Aorta (tissue), 5 donors: ENCODE measurements around the gene FRY. TPM values are rescaled to one million over a fixed set of nuclear protein-coding genes. Genes with fewer than 3 reads are reported as not detected.

Experiments used
- ATAC-seq: fragments of 200-7000 bp; cut with Tn5 transposase; one replicate; pipeline ENCODE4 v1.9.1; 2022; ENCODE audit warnings: moderate library complexity; ENCODE audit not compliant: low FRiP score
- DNase-seq, 2 donors: peaks; one replicate each; pipeline ENCODE4 v3.0.0-alpha.2; 2020
- H3K27ac ChIP-seq, 2 donors: one replicate each; pipeline ENCODE4 v1.5.1; 2013; ENCODE audit warnings: low read length in 2 of 2, mild to moderate bottlenecking in 2 of 2, moderate library complexity in 2 of 2, control low read depth in 1 of 2, inconsistent platforms in 1 of 2, low read depth in 1 of 2
- H3K27me3 ChIP-seq, 2 donors: one replicate each; pipeline ENCODE4 v1.6.1; 2013; ENCODE audit warnings: control low read depth in 1 of 2, low read length in 1 of 2, mild to moderate bottlenecking in 1 of 2, moderate library complexity in 1 of 2; ENCODE audit not compliant: insufficient read depth in 2 of 2, control insufficient read depth in 1 of 2
- H3K36me3 ChIP-seq, 2 donors: one replicate each; pipeline ENCODE4 v1.6.1; 2013; ENCODE audit warnings: control low read depth in 1 of 2, low read length in 1 of 2, mild to moderate bottlenecking in 1 of 2; ENCODE audit not compliant: insufficient read depth in 2 of 2, control insufficient read depth in 1 of 2
- H3K4me1 ChIP-seq, 2 donors: one replicate each; pipeline ENCODE4 v1.6.1; 2013; ENCODE audit warnings: low read length in 2 of 2, control low read depth in 1 of 2, mild to moderate bottlenecking in 1 of 2, moderate library complexity in 1 of 2; ENCODE audit not compliant: insufficient read depth in 2 of 2, control insufficient read depth in 1 of 2
- H3K4me3 ChIP-seq, 2 donors: one replicate each; pipeline ENCODE4 v1.5.1; 2013; ENCODE audit warnings: low read length in 2 of 2, control low read depth in 1 of 2, mild to moderate bottlenecking in 1 of 2
- H3K9me3 ChIP-seq: one replicate; pipeline ENCODE4 v1.6.1; 2013; ENCODE audit warnings: mild to moderate bottlenecking, low read length; ENCODE audit not compliant: control insufficient read depth
- WGBS, 2 donors: extraction: QIAGEN DNeasy Blood & Tissue Kit; methylation state at CpG; one replicate each; pipeline ENCODE4 v1.1.7; 2013; 5-methylcytosine and 5-hydroxymethylcytosine counted together
- intact Hi-C, 2 donors: fragments of 100-400 bp; cut with DNase I; formaldehyde crosslinking; loops; one replicate each; pipeline versions ENCODE4 v1.14.2 to v1.15.0; 2022
- polyA plus RNA-seq, 2 donors: library from polyadenylated mRNA; stranded (reverse); fragments of 200-250 nt; gene quantifications; one replicate each; pipeline ENCODE4 v1.2.3, GENCODE V29; 2013
- total RNA-seq, 2 donors: library from RNA; stranded (reverse); fragmentation: NEBNext Ultra II Directional; extraction: Animal tissue kit (Norgen Biotek cat#: 25700); gene quantifications; one replicate each; pipeline ENCODE4 v1.2.1, GENCODE V29; 2021
- donor health status: healthy with polysubstance abuse.
- donor health status: Bipolar disorder and iron deficiency.
- donor health status: DM: no; HTN: no; CAD: no.
- donor health status: DM: no; HTN: no; CAD: no.
- donor health status: DM: yes; HTN: yes; CAD: no.

Gene FRY
- total and polyA plus RNA-seq, 4 donors: 24.8 to 328 (median 95.0) TPM

DNA sequence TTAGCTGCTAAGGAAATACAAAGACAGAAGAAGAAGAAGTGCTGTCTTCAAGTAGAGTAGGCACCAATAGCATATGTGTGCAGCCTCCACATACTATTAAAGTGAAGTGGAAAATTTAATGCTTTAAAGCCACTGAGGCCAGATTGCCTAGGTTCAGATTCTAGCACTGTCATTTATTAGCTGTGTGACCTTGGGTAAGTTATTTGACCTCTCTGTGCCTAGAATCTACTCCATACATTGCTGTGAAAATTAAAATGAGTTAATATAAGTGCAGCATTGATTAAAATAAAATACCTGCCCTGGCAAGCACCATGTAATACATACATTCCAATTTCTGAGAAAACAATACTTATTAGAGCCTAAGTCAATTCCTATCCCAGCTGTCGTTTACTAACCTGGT lies 110.5 kb downstream of the FRY start:
- ATAC-seq (no peak), DNase-seq (no peak)
- 95 to 98% methylated on average over 1 of the region's 1 CpG for WGBS, 2 donors
- intact Hi-C loops: no loop called here
- Histone ChIP-seq H3K4me1 (peaks cover 0 to 6% of the 10 kb centered on the region in 2 donors), H3K4me3 (no peak overlapping the region), H3K27ac (no peak overlapping the region), H3K36me3 (no peaks in the 10 kb centered on the region), H3K9me3 (no peaks in the 10 kb centered on the region), H3K27me3 (no peaks in the 10 kb centered on the region)

DNA sequence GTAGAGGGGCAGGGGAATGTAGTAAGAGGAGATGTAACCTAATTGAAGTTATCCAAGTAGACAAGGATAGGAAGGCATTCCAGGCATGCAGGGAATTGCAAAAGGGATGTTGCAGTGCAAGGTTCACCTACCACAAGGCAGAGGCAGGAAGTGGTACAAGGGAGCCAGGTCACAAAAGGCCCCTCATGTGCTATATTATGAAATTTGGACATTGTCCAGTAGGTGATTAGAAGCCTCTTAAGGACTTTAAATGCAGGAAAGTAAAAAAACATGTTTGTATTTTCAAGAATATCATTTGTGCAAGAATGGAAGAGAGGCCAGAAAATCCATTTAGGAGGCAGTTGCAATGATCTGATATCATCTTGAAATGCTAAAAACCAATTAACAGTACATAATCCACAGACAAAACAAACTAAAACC lies 111.4 kb downstream of the FRY start:
- peaks cover 1 to 3% of the 10 kb centered on the region in 2 donors for H3K4me1 ChIP-seq
- ATAC-seq (no peak), DNase-seq (no peak)
- intact Hi-C loops: no loop called here
- H3K9me3 ChIP-seq: no peaks in the 10 kb centered on the region
- no peaks in the 10 kb centered on the region for H3K36me3 ChIP-seq
- H3K27me3 ChIP-seq: no peaks in the 10 kb centered on the region
- H3K27ac ChIP-seq: no peak overlapping the region
- no peak overlapping the region for H3K4me3 ChIP-seq

DNA sequence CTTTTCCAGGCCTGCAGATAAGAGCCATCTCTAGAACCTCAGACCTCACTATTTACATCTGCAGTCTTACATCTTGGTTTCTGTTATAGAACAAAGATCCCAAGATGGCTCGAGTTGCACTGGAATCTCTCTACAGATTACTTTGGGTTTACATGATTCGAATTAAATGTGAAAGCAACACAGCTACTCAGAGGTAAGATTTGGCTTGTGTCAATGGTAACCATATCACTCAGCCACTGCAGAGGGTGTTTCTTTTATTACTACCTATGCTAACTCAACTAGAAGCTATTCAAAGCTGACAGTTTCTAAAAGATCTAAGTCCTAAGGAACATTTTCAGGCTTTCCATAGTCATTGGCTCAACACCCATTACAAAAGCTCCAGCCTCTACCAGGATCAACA lies 115.6 kb downstream of the FRY start:
- Histone ChIP-seq H3K4me3 (no peak overlapping the region), H3K27me3 (no peaks in the 10 kb centered on the region), H3K9me3 (no peaks in the 10 kb centered on the region), H3K4me1 (peaks cover 1 to 3% of the 10 kb centered on the region in 2 donors), H3K27ac (peak overlapping the region; percentile 34 to 90), H3K36me3 (no peaks in the 10 kb centered on the region)
- 78 to 81% methylated on average over 2 of the region's 2 CpGs for WGBS, 2 donors
- DNase-seq: no peak
- intact Hi-C loops: no loop called here
- no peak for ATAC-seq

DNA sequence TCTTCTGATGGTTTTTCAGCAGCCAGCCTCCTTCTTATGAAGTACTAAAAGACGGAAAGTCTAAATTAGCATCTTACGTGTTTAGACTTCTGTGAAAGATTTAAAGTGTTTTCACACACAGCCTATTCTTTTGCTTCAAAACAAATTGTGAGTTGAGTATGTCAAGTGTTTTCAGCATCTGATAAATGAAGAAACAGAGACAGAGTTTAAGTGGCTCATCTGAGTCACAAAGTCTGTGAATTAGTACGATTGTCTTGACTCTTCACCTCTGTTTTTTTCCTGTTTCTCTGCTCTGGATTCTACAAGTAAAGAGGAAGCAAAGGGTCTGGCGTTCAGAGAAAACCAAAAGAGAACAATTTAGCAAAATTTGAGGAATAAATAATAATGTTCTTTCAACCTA lies 116.4 kb downstream of the FRY start:
- intact Hi-C loops: no loop called here
- no peaks in the 10 kb centered on the region for H3K27me3 ChIP-seq
- ATAC-seq (no peak), DNase-seq (no peak)
- H3K9me3 ChIP-seq: no peaks in the 10 kb centered on the region
- 58% methylated on average over 4 of the region's 4 CpGs for WGBS, 2 donors
- no peaks in the 10 kb centered on the region for H3K36me3 ChIP-seq
- H3K27ac ChIP-seq: no peak overlapping the region
- peaks cover 1 to 3% of the 10 kb centered on the region in 2 donors for H3K4me1 ChIP-seq
- H3K4me3 ChIP-seq: no peak overlapping the region

- ATAC-seq (peak; percentile 67), DNase-seq (no peak)
- Histone ChIP-seq H3K4me1 (peaks cover 1 to 3% of the 10 kb centered on the region in 2 donors), H3K27me3 (no peaks in the 10 kb centered on the region), H3K9me3 (no peaks in the 10 kb centered on the region), H3K4me3 (no peak overlapping the region), H3K27ac (peak overlapping the region; percentile 96), H3K36me3 (peaks cover 0 to 3% of the 10 kb centered on the region in 2 donors)
- 15 to 16% methylated on average over 1 of the region's 1 CpG for WGBS, 2 donors
- intact Hi-C loops: loop anchor here (2.0 to 5.0 kb wide), 2 partner anchors 15 to 33 kb away; no protein-coding TSS in a partner anchor
These were observed 118.7 kb downstream of the FRY start for GRCh38 chr13:32150239-32150638.

- intact Hi-C loops: loop anchor here (2.0 to 5.0 kb wide), 2 partner anchors 16 to 33 kb away; no protein-coding TSS in a partner anchor
- H3K4me1 ChIP-seq: peaks cover 1 to 3% of the 10 kb centered on the region in 2 donors
- 0 to 7% methylated on average over 1 of the region's 1 CpG for WGBS, 2 donors
- DNase-seq (peak; percentile 86 to 92), ATAC-seq (peak; percentile 94)
- H3K4me3 ChIP-seq: no peak overlapping the region
- H3K27ac ChIP-seq: peak overlapping the region; percentile 96
- no peaks in the 10 kb centered on the region for H3K9me3 ChIP-seq
- H3K36me3 ChIP-seq: peaks cover 0 to 3% of the 10 kb centered on the region in 2 donors
- H3K27me3 ChIP-seq: no peaks in the 10 kb centered on the region
These were observed 119.2 kb downstream of the FRY start for GRCh38 chr13:32150794-32151193.

GRCh38 chr13:32151240-32151639 lies 119.7 kb downstream of the FRY start:
- ATAC-seq (no peak), DNase-seq (no peak)
- intact Hi-C loops: loop anchor here (2.0 to 5.0 kb wide), 2 partner anchors 16 to 34 kb away; no protein-coding TSS in a partner anchor
- Histone ChIP-seq H3K27ac (peak overlapping the region in 1 of 2 donors; percentile 96), H3K27me3 (no peaks in the 10 kb centered on the region), H3K4me1 (peaks cover 1 to 3% of the 10 kb centered on the region in 2 donors), H3K9me3 (no peaks in the 10 kb centered on the region), H3K36me3 (peaks cover 0 to 3% of the 10 kb centered on the region in 2 donors), H3K4me3 (no peak overlapping the region)
- WGBS, 2 donors: 86 to 87% methylated on average over 5 of the region's 5 CpGs

DNA sequence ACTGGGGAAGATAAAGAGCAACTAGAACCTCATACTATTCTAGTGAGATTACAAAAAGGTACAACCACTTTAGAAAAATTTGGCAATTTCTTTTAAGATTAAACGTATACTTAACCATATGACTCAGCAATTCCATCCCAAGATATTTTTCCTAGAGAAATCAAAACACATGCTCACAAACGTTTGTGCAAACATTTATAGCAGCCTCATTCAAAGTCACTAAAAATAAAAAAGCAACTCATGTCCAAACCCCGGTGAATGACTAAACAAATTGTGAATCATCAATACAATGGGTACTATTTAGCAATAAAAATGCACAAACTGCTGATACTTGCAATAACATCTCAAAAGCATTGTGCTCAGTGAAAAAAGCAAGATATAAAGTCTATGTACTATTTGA lies 121.5 kb downstream of the FRY start:
- intact Hi-C loops: loop anchor here in 1 of 2 donors (5.0 kb wide), 1 partner anchor 36 kb away; no protein-coding TSS in a partner anchor
- Histone ChIP-seq H3K9me3 (no peaks in the 10 kb centered on the region), H3K4me3 (no peak overlapping the region), H3K27ac (no peak overlapping the region), H3K27me3 (no peaks in the 10 kb centered on the region), H3K4me1 (no peaks in the 10 kb centered on the region), H3K36me3 (peaks cover 0 to 3% of the 10 kb centered on the region in 2 donors)
- whole genome bisulfite sequencing, 2 donors: 3 to 4% methylated on average over 3 of the region's 3 CpGs
- no peak for DNase-seq
- no peak for ATAC-seq

GRCh38 chr13:32159137-32159869 lies 127.7 kb downstream of the FRY start:
- 16 to 22% methylated on average over 4 of the region's 4 CpGs for WGBS, 2 donors
- intact Hi-C loops: no loop called here

More at GRCh38 chr13:32159137-32159869, 127.7 kb downstream of the FRY start:
- ATAC-seq (no peak), DNase-seq (no peak)
- peak overlapping the region; percentile 51 to 57 for H3K27ac ChIP-seq
- H3K36me3 ChIP-seq: peaks cover 0 to 3% of the 10 kb centered on the region in 2 donors
- H3K4me1 ChIP-seq: peaks cover 0 to 5% of the 10 kb centered on the region in 2 donors
- no peaks in the 10 kb centered on the region for H3K27me3 ChIP-seq
- no peak overlapping the region for H3K4me3 ChIP-seq
- H3K9me3 ChIP-seq: no peaks in the 10 kb centered on the region
